Measurements from ENCODE around the gene FOXP1. TPM values are rescaled to one million over a fixed set of nuclear protein-coding genes. Genes with fewer than 3 reads are reported as not detected.

The FOXP1 gene
- total RNA-seq, 1 experiment from 2014 or later = 2.9 TPM

DNA sequence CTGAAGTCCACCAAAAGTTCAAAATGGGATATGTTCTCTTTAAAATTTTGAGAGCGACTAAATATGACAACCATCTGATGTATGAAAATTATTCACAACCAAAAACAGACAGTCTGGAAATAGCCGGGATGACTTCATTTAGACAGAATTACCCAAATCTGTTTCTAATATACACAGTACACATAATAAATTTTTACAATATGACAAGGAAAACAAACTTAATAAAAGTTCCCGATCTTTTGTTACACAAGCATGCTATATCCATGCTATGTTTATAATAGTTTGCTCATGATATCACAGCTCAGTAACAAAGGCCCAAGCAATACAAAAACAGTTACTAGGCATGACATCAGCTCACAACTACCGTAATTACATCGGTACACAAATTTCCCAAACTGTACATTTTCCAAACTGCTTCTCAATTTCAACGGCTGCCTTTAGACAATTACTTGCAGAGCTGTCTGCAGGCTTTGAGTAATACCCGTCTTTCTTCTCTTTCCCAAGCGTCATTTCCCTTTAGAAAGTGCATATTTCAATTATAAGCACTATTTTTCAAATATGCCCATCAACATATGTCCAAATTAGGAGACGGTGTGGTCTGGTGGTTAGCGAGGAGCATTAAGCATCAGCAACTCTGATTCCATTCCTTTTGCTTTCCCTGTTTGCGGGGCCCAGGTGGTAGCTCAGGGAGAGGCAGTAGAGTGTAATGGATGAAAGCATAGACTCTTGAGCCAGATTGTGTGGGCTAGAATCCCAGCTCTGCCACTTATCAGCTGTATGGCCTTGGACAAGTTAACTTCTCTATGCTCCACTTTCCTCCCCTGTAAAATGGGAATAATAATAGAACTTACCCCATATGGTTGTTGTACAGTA lies 481.2 kb downstream of the FOXP1 start:
- ATAC-seq = no peak
- in situ Hi-C loops (cut with HindIII; ENCODE audit: low pct_unique_long_range_greater_than_20kb, low sequenced_read_pairs) (no loop called here), intact Hi-C loops (cut with micrococcal nuclease; ENCODE audit: unreplicated experiment) (no loop called here)
- no peaks in the 10 kb centered on the region for H3K27me3 ChIP-seq (ENCODE audit: control insufficient read depth, insufficient read depth, low read length)
- no peak overlapping the region for H3K4me3 ChIP-seq (ENCODE audit: low read depth in 2 of 2, low read length in 2 of 2)
- H3K9me3 ChIP-seq (ENCODE audit: control insufficient read depth, insufficient read depth, low read depth, low read length) = no peaks in the 10 kb centered on the region
- POLR2A ChIA-PET = interaction anchor here (0.6 to 0.7 kb wide), 2 partner anchors 149 to 689 kb away, joined by 7 to 8 read pairs; no protein-coding TSS in a partner anchor
- no TSS peak for BruUV-seq (replicated peaks)
- H3K4me1 ChIP-seq (ENCODE audit: control insufficient read depth, insufficient read depth, low read length) = no peaks in the 10 kb centered on the region
- CTCF ChIA-PET = no interaction called here
- H3K36me3 ChIP-seq (ENCODE audit: control insufficient read depth, insufficient read depth, low read length) = no peaks in the 10 kb centered on the region
- H3K27ac ChIP-seq (ENCODE audit: low read length) = no peak overlapping the region
- peak; percentile 45 for DNase-seq (ENCODE audit: low read depth, low spot score)
- TF ChIP-seq, protein P1, sequence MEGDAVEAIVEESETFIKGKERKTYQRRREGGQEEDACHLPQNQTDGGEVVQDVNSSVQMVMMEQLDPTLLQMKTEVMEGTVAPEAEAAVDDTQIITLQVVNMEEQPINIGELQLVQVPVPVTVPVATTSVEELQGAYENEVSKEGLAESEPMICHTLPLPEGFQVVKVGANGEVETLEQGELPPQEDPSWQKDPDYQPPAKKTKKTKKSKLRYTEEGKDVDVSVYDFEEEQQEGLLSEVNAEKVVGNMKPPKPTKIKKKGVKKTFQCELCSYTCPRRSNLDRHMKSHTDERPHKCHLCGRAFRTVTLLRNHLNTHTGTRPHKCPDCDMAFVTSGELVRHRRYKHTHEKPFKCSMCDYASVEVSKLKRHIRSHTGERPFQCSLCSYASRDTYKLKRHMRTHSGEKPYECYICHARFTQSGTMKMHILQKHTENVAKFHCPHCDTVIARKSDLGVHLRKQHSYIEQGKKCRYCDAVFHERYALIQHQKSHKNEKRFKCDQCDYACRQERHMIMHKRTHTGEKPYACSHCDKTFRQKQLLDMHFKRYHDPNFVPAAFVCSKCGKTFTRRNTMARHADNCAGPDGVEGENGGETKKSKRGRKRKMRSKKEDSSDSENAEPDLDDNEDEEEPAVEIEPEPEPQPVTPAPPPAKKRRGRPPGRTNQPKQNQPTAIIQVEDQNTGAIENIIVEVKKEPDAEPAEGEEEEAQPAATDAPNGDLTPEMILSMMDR (IDR thresholded peaks at IDR 0.05) = no peak
- TF ChIP-seq SIN3A (IDR thresholded peaks at IDR 0.05; ENCODE audit: borderline replicate concordance, insufficient read depth, low read depth, low read length) (no peak), POLR2AphosphoS5 (IDR thresholded peaks at IDR 0.05; ENCODE audit: low read depth, low read length) (no peak), TCF7L2 (IDR thresholded peaks at IDR 0.05; ENCODE audit: low read depth, low read length) (no peak)
- TF ChIP-seq, protein P2, sequence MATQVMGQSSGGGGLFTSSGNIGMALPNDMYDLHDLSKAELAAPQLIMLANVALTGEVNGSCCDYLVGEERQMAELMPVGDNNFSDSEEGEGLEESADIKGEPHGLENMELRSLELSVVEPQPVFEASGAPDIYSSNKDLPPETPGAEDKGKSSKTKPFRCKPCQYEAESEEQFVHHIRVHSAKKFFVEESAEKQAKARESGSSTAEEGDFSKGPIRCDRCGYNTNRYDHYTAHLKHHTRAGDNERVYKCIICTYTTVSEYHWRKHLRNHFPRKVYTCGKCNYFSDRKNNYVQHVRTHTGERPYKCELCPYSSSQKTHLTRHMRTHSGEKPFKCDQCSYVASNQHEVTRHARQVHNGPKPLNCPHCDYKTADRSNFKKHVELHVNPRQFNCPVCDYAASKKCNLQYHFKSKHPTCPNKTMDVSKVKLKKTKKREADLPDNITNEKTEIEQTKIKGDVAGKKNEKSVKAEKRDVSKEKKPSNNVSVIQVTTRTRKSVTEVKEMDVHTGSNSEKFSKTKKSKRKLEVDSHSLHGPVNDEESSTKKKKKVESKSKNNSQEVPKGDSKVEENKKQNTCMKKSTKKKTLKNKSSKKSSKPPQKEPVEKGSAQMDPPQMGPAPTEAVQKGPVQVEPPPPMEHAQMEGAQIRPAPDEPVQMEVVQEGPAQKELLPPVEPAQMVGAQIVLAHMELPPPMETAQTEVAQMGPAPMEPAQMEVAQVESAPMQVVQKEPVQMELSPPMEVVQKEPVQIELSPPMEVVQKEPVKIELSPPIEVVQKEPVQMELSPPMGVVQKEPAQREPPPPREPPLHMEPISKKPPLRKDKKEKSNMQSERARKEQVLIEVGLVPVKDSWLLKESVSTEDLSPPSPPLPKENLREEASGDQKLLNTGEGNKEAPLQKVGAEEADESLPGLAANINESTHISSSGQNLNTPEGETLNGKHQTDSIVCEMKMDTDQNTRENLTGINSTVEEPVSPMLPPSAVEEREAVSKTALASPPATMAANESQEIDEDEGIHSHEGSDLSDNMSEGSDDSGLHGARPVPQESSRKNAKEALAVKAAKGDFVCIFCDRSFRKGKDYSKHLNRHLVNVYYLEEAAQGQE (IDR thresholded peaks at IDR 0.05; ENCODE audit: insufficient read depth in 1 of 2, low read depth in 2 of 2, low read length in 1 of 2) = no peak

DNA sequence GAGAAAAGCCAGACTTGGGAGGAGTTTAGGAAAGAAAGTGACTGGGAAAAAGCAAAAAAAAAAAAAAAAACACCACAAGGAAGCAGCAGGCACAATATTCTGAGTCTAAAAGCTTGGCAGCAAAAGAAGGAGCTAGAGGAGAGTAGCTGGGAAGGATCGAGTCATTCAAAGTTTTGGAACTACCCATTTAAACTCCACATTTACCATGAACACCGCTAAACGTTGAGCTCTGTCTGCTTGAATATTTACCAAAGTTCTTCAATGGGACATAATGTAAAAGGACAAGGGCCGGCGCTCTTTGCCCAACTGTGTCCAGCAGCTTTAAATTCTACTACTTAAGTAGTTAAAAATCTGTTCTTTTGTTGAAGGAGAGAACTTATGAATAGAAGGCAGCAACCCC lies 481.9 kb downstream of the FOXP1 start:
- intact Hi-C loops (cut with micrococcal nuclease; ENCODE audit: unreplicated experiment) = no loop called here
- no peaks in the 10 kb centered on the region for H3K9me3 ChIP-seq (ENCODE audit: control insufficient read depth, insufficient read depth, low read depth, low read length)
- ATAC-seq (no peak), DNase-seq (ENCODE audit: low read depth, low spot score) (no peak)
- in situ Hi-C loops (cut with HindIII; ENCODE audit: low pct_unique_long_range_greater_than_20kb, low sequenced_read_pairs) = no loop called here
- CTCF ChIA-PET = no interaction called here
- H3K36me3 ChIP-seq (ENCODE audit: control insufficient read depth, insufficient read depth, low read length) = no peaks in the 10 kb centered on the region
- TF ChIP-seq, protein P2 (IDR thresholded peaks at IDR 0.05; ENCODE audit: insufficient read depth in 1 of 2, low read depth in 2 of 2, low read length in 1 of 2) = no peak
- no peak for TF ChIP-seq POLR2AphosphoS5 (IDR thresholded peaks at IDR 0.05; ENCODE audit: low read depth, low read length)
- TF ChIP-seq TCF7L2 (IDR thresholded peaks at IDR 0.05; ENCODE audit: low read depth, low read length) = no peak
- no peak for TF ChIP-seq SIN3A (IDR thresholded peaks at IDR 0.05; ENCODE audit: borderline replicate concordance, insufficient read depth, low read depth, low read length)
- TF ChIP-seq, protein P1 (IDR thresholded peaks at IDR 0.05) = no peak
- no peaks in the 10 kb centered on the region for H3K27me3 ChIP-seq (ENCODE audit: control insufficient read depth, insufficient read depth, low read length)
- H3K4me1 ChIP-seq (ENCODE audit: control insufficient read depth, insufficient read depth, low read length) = no peaks in the 10 kb centered on the region
- no TSS peak for BruUV-seq (replicated peaks)
- H3K4me3 ChIP-seq (ENCODE audit: low read depth in 2 of 2, low read length in 2 of 2) = no peak overlapping the region
- POLR2A ChIA-PET = interaction anchor here (0.6 to 0.7 kb wide), 2 partner anchors 149 to 688 kb away, joined by 7 to 8 read pairs; no protein-coding TSS in a partner anchor
- H3K27ac ChIP-seq (ENCODE audit: low read length) = no peak overlapping the region

All from Panc1 (cell line).